Activated CD8-positive, alpha-beta memory T cell treated with anti-CD3 and anti-CD28 coated beads for 1 hour (primary cell): Measurements from ENCODE around the gene PARP12.

ENCODE experiments used
- DNase-seq, 2 donors: peaks; one replicate each; pipeline ENCODE4 v3.0.0-alpha.2; 2020; ENCODE audit warnings: low read depth in 1 of 2; ENCODE audit errors: extremely low read depth in 1 of 2

Gene PARP12

DNA sequence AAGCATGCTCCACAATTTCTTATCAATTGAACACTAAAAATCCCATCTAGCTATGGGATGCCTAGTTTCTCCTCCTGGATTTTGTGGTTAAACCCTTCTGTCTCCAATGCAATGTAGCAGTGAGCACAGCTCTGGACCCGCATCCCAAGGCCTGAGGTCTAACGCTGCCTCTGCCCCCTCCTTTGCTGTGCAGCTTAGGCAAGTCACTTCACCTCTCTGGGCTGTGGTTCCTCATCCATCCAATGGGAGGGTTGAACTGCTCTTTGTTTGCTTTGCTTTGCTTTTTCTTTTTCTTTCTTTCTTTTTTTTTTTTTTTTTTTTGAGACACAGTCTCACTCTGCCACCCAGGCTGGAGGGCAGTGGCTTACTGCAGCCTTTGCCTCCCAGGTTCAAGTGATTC, 69.2 kb downstream of the PARP12 start:
- no peak for DNase-seq

GRCh38 chr7:139993169-139993568, 69.6 kb downstream of the PARP12 start:
- no peak for DNase-seq

DNA sequence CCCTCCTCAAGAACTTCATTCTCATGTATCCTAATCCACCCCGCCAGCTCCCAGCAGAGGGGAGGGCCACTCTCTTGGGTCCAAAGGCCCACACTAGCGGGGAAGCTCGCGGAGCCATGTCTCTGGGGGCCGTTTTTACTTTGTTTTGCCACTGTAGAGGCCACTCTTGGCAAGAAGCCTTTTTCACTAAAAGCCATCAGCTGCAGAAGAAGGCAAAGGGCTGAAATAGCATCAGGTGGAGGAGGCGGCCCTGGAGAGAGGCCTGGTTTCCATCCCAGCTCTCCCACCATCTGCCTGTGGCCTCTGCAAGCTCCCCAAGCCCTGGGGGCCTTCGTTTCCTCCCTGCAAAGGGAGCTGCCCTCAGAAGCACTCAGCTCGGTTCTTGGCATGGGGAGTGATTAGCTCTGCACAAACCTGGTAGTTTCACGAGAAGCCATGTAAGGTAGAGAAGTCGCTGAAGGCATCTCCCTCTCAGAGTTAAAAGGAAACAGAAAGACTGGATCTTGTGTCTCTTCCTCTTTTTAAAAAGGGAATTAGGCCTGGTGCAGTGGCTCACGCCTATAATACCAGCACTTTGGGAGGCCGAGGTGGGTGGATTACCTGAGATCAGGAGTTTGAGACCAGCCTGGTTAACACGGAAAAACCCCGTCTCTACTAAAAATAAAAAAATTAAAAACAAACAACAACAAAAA, 70.3 kb downstream of the PARP12 start:
- no peak for DNase-seq

- no peak for DNase-seq
These were observed 70.8 kb downstream of the PARP12 start for GRCh38 chr7:139991911-139992310.

DNA sequence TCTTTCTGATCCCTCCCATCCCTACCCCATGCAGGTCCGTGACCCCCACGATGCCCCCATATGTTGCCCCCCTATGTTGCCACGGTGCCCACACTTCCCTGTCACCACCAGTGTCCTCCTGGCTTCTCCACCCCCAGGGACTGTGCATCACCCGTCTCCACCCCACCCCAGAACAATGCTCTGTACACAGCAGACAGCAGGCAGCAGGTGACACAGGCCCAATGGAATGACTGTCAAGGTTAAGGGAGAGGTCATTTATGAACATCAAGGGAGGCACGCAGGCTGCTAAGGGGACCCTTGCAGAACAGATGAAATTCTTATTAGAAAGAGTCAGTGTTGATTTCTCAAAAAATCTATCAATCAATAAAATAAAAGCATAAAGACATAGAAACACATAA, 71.5 kb downstream of the PARP12 start:
- DNase-seq: no peak

GRCh38 chr7:139990571-139991268, 72.0 kb downstream of the PARP12 start:
- DNase-seq: no peak

GRCh38 chr7:139990142-139990535, 72.6 kb downstream of the PARP12 start:
- no peak for DNase-seq

- DNase-seq: no peak
These were observed 73.2 kb downstream of the PARP12 start for GRCh38 chr7:139989366-139990141.

GRCh38 chr7:139987691-139988516, 74.8 kb downstream of the PARP12 start:
- DNase-seq: no peak

DNA sequence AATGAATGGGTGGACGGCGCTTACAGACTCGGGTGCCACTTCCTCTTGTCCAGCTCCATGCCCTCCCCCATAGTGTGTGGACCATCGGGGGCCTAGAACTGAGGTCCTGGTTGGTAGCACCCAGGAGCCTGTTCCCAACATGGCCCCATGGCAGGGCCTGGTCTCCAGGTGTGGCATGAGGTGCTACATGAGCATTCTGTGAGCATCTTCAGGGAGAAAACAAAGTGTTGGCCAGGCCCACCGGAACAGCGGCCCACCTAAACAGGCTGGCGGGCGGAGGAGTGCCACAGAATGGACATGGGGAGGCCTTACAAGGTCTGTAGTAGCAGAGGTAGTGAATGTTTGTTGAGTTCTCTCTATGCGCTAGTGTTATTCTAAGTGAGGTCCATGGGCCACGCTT, 76.9 kb downstream of the PARP12 start:
- DNase-seq: no peak

DNA sequence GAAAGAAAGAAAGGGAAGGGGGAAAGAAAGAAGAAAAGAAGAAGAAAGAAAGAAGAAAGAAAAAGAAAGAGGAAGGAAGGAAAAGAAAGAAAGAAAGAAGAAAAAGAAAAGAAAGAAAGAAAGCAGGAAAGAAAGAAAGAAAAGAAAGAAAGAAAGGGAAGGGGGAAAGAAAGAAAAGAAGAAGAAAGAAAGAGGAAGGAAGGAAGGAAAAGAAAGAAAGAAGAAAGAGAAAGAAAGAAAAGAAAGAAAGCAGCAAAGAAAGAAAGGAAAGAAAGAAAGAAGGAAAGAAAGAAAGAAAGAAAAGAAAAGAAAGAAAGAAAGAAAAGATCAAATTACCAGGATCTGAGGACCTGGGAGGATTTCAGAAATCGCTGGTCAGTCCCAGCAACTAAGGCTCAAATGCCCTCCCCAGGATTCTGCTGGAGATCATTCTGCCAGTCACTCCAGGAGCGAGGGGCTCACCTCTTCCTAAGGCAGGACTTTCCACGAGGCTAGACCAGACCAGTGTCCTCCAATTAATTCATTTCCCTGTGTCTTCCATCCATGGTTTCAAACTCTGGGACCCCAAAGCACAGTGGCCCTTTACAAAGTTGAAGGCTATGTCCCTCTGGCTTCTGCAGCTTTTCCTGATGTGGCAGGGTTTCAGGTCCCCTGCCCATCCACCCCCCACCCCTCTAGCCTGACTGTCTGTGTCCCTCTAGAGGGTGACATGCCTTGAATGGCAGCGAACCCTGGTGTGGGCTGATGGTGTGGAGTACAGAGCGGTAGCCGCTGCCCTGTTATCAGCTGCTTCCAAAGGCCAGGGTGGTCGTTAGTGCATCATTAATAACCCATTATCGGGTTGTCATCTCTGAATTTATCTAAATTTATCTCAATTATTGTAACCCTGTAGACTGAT, 77.9 kb downstream of the PARP12 start:
- DNase-seq: no peak

DNA sequence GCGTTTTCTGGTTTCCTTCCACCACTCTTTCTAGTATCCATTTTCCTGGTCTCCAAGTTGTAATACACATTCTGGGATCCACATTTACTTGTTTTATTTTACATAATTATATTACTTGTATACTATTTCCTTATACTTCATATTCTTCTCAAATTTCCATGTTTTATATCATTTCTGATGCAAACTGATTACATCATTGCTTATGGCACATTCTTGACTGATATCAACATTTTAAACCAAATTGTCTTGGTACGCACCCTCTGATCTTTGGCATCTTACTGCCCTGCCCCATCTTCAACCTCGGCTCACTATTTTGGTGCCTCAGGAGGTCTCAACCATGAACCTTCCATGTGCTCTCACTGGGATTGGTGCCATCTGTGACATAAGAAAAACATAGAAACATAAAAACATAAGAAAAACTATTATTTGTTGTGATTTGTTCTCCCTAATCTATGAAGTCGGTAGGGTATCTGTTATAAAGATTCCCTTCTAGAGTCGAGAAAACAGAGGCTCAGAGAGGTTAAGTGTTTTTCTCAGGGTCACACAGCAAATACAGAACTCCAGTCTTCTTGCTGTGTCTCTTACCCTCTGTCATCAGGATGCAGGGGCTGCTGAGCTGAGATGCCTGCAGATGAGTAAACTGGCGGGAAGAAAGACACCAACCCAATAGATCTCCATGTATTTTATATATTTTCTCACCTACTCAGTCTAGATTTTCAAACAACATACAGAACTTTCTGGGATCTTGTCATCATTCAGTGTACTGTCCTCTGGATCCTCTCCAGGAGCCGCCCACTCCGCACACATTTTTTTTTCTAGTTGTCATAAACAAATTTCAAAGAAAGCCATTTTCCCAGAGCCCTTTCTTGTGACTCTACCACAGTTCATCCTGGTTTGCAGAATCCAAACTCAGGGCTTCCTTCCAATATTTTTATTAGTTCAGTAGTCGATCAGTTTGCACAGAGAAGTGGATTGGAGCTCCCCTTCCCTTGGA, 79.5 kb downstream of the PARP12 start:
- no peak for DNase-seq

GRCh38 chr7:139981511-139981895, 81.2 kb downstream of the PARP12 start:
- DNase-seq: no peak

- DNase-seq: no peak
These were observed 85.7 kb downstream of the PARP12 start for GRCh38 chr7:139976838-139977656.

- no peak for DNase-seq
These were observed 86.5 kb downstream of the PARP12 start for GRCh38 chr7:139976055-139976837.

GRCh38 chr7:139974179-139974811, 88.5 kb downstream of the PARP12 start:
- no peak for DNase-seq
